ENCODE data around the gene FCRLB. TPM values are rescaled to one million over a fixed set of nuclear protein-coding genes. Genes with fewer than 3 reads are reported as not detected.
A peak's percentile ranks its signal among the peaks of the same experiment; 100 is the strongest.
"Not testable (repeated sequence)": the region's sequence is repeated elsewhere in the genome, so short reads cannot be mapped to it uniquely, and the experiment has no call there.

Gene FCRLB
- total and polyA plus RNA-seq, 5 donors from 2014 or later: 0.25 to 0.63 (median 0.51) TPM; not detected in 1

DNA sequence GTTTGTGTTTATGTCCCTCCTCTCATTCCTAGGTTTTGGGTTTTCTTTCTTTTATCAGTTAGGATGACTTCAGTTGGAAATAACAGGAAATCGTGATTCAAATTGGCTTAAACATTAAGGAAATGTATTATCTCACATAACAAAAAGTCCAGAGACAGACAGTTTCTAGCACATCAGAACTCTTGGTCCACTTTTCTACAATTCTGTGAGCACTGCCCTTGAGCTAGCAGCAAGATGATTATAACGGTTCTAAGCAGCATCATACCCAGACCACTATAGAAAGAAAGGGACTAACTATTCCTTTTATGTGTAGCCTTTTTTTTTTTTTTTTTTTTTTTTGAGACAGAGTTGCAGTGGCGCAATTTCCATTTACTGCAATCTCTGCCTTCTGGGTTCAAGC is 39.5 kb upstream of the FCRLB start:
- Mint-ChIP-seq H3K27me3 (peaks cover 47% of the 10 kb centered on the region), H3K27ac (no peak overlapping the region), H3K4me1 (no peaks in the 10 kb centered on the region), H3K36me3 (no peaks in the 10 kb centered on the region), H3K9me3 (no peaks in the 10 kb centered on the region), H3K4me3 (no peak overlapping the region)
- Histone ChIP-seq H3K4me3 (ENCODE audit: low read depth, low read length) (no peak overlapping the region), H3K9me3 (ENCODE audit: control insufficient read depth in 2 of 2, low read length in 2 of 2) (no peaks in the 10 kb centered on the region), H3K27ac (ENCODE audit: insufficient read depth, low read length, poor library complexity, severe bottlenecking) (no peak overlapping the region), H3K27me3 (ENCODE audit: control insufficient read depth, insufficient read depth, low read length) (peaks cover 22% of the 10 kb centered on the region), H3K36me3 (ENCODE audit: control insufficient read depth, insufficient read depth, low read length) (no peaks in the 10 kb centered on the region), H3K4me1 (ENCODE audit: control insufficient read depth, insufficient read depth, low read length, poor library complexity, severe bottlenecking) (no peaks in the 10 kb centered on the region)
- ATAC-seq (ENCODE audit: low read depth in 2 of 2) (no peak), DNase-seq (no peak)

DNA sequence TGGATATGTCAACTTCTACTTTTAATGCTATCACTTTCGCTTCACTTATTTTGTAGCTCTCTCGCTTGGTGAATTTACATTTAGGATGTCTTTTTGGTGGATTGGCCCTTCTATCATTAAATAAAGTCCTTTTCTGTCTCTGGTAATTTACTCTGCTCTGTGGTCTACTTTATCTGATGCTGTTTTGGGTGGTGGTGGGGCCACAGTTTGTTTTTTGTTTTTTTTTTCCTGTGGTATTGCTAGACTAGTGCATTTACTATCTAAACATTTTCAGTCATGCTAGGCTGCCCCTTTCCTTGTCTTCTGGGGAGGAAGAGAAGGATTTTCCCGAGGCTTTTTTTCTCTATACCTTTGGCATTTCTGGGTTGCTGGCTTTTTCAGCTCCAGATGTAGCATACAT is 32.4 kb upstream of the FCRLB start:
- H3K4me1 Mint-ChIP-seq: no peaks in the 10 kb centered on the region

DNA sequence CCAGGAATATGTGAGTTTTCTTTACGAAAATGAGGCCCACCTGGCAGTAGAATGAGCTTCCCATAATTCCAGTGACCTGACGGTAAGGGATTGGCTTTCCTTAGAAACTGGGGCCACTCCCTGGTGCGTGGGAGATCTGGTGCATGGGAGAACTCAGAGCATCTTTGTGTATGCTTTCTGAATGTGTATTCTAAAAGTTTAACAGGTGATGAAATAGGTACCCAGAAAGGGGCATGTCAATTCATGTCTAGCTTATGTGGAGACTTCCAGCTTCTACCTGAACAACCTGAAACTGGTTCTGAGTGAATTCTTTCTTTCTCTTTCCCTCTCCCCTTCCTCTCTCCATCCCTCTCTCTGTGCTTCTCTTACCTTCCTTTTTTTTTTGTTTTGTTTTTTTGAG is 29.5 kb upstream of the FCRLB start:
- no peak for ATAC-seq (ENCODE audit: low read depth in 2 of 2)
- Histone ChIP-seq H3K9me3 (ENCODE audit: control insufficient read depth in 2 of 2, low read length in 2 of 2) (no peaks in the 10 kb centered on the region), H3K36me3 (ENCODE audit: control insufficient read depth, insufficient read depth, low read length) (no peaks in the 10 kb centered on the region), H3K4me1 (ENCODE audit: control insufficient read depth, insufficient read depth, low read length, poor library complexity, severe bottlenecking) (no peaks in the 10 kb centered on the region), H3K27me3 (ENCODE audit: control insufficient read depth, insufficient read depth, low read length) (peaks cover 15% of the 10 kb centered on the region), H3K4me3 (ENCODE audit: low read depth, low read length) (no peak overlapping the region), H3K27ac (ENCODE audit: insufficient read depth, low read length, poor library complexity, severe bottlenecking) (no peak overlapping the region)
- Mint-ChIP-seq H3K4me1 (no peaks in the 10 kb centered on the region), H3K27ac (no peak overlapping the region), H3K4me3 (no peak overlapping the region), H3K36me3 (peaks cover 4% of the 10 kb centered on the region), H3K9me3 (no peaks in the 10 kb centered on the region), H3K27me3 (peaks cover 43% of the 10 kb centered on the region)
- no peak for DNase-seq

More for the DNA sequence above, 32.4 kb upstream of the FCRLB start:
- peaks cover 35% of the 10 kb centered on the region for H3K27me3 Mint-ChIP-seq
- DNase-seq: no peak
- H3K9me3 ChIP-seq (ENCODE audit: control insufficient read depth in 2 of 2, low read length in 2 of 2): no peaks in the 10 kb centered on the region
- peaks cover 24% of the 10 kb centered on the region for H3K27me3 ChIP-seq (ENCODE audit: control insufficient read depth, insufficient read depth, low read length)
- no peak overlapping the region for H3K4me3 ChIP-seq (ENCODE audit: low read depth, low read length)
- H3K9me3 Mint-ChIP-seq: no peaks in the 10 kb centered on the region
- H3K4me1 ChIP-seq (ENCODE audit: control insufficient read depth, insufficient read depth, low read length, poor library complexity, severe bottlenecking): no peaks in the 10 kb centered on the region
- no peak overlapping the region for H3K27ac Mint-ChIP-seq
- no peak overlapping the region for H3K27ac ChIP-seq (ENCODE audit: insufficient read depth, low read length, poor library complexity, severe bottlenecking)
- no peak overlapping the region for H3K4me3 Mint-ChIP-seq
- no peaks in the 10 kb centered on the region for H3K36me3 Mint-ChIP-seq
- H3K36me3 ChIP-seq (ENCODE audit: control insufficient read depth, insufficient read depth, low read length): no peaks in the 10 kb centered on the region
- no peak for ATAC-seq (ENCODE audit: low read depth in 2 of 2)

DNA sequence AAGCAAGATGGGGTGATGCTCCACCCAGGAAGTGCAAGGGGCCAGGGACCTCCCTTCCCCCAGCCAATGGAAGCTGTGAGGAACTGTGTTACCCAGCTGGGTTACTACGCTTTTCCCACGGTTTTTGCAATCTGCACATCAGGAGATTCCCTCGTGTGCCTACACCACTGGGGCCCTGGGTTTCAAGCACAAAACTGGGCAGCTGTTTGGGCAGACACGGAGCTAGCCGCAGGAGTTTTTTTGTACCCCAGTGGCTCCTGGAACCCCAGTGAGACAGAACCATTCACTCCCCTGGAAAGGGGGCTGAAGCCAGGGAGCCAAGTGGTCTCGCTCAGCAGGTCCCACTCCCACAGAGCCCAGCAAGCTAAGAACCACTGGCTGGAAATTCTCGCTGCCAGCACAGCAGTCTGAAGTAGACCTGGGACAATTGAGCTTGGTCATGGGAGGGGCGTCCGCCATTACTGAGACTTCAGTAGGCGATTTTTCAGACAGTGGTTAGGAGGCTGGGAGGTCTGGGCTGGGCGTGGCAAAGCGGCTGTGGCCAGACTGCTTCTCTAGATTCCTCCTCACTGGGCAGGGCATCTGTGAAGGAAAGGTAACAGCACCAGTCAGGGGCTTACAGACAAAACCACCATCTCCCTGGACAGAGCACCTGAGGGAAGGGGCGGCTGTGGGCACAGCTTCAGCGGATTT is 28.2 kb upstream of the FCRLB start:
- H3K4me1 Mint-ChIP-seq; H3K36me3 ChIP-seq (ENCODE audit: control insufficient read depth, insufficient read depth, low read length): not testable (repeated sequence)
- H3K27me3 Mint-ChIP-seq: peaks cover 49% of the 10 kb centered on the region

DNA sequence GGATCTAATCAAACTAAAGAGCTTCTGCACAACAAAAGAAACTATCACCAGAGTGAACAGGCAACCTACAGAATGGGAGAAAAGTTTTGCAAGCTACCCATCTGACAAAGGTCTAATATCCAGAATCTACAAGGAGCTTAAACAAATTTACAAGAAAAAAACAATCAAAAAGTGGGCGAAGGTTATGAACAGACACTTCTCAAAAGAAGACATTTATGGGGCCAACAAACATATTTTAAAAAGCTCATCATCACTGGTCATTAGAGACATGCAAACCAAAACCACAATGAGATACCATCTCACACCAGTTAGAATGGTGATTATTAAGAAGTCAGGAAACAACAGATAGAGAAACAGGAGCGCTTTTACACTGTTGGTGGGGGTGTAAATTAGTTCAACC is 23.0 kb upstream of the FCRLB start:
- H3K4me3 ChIP-seq (ENCODE audit: low read depth, low read length); H3K36me3 ChIP-seq (ENCODE audit: control insufficient read depth, insufficient read depth, low read length); H3K27me3 ChIP-seq (ENCODE audit: control insufficient read depth, insufficient read depth, low read length); H3K9me3 ChIP-seq (ENCODE audit: control insufficient read depth in 2 of 2, low read length in 2 of 2); H3K9me3 Mint-ChIP-seq; H3K4me1 ChIP-seq (ENCODE audit: control insufficient read depth, insufficient read depth, low read length, poor library complexity, severe bottlenecking); H3K27ac ChIP-seq (ENCODE audit: insufficient read depth, low read length, poor library complexity, severe bottlenecking); H3K36me3 Mint-ChIP-seq; H3K27ac Mint-ChIP-seq; DNase-seq; H3K4me3 Mint-ChIP-seq; ATAC-seq (ENCODE audit: low read depth in 2 of 2); H3K4me1 Mint-ChIP-seq: not testable (repeated sequence)
- peaks cover 56% of the 10 kb centered on the region for H3K27me3 Mint-ChIP-seq

More for the DNA sequence above, 28.2 kb upstream of the FCRLB start:
- not testable (repeated sequence) for H3K36me3 Mint-ChIP-seq; H3K9me3 Mint-ChIP-seq; H3K27ac Mint-ChIP-seq; H3K4me3 ChIP-seq (ENCODE audit: low read depth, low read length); H3K4me1 ChIP-seq (ENCODE audit: control insufficient read depth, insufficient read depth, low read length, poor library complexity, severe bottlenecking); DNase-seq; H3K27ac ChIP-seq (ENCODE audit: insufficient read depth, low read length, poor library complexity, severe bottlenecking); ATAC-seq (ENCODE audit: low read depth in 2 of 2); H3K9me3 ChIP-seq (ENCODE audit: control insufficient read depth in 2 of 2, low read length in 2 of 2); H3K4me3 Mint-ChIP-seq
- H3K27me3 ChIP-seq (ENCODE audit: control insufficient read depth, insufficient read depth, low read length): peaks cover 13% of the 10 kb centered on the region

DNA sequence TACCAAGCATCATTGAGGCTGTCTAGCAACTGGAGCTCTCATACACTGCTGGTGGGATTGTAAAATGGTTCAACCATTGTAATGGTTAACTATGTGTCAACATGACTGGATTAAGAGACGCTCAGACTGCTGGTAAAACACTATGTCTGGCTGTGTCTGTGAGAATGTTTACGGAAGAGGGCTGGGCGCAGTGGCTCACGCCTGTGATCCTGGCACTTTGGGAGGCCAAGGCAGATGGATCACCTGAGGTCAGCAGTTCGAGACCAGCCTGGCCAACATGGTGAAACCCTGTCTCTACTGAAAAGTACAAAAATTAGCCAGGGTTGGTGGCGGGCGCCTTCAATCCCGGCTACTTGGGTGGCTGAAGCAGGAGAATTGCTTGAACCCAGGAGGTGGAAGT is 19.1 kb upstream of the FCRLB start:
- Histone ChIP-seq H3K4me1 (ENCODE audit: control insufficient read depth, insufficient read depth, low read length, poor library complexity, severe bottlenecking) (no peaks in the 10 kb centered on the region), H3K36me3 (ENCODE audit: control insufficient read depth, insufficient read depth, low read length) (no peaks in the 10 kb centered on the region), H3K9me3 (ENCODE audit: control insufficient read depth in 2 of 2, low read length in 2 of 2) (no peaks in the 10 kb centered on the region), H3K27ac (ENCODE audit: insufficient read depth, low read length, poor library complexity, severe bottlenecking) (no peak overlapping the region), H3K4me3 (ENCODE audit: low read depth, low read length) (no peak overlapping the region), H3K27me3 (ENCODE audit: control insufficient read depth, insufficient read depth, low read length) (peaks cover 3% of the 10 kb centered on the region)
- H3K9me3 Mint-ChIP-seq: peaks cover 0 to 2% (median 0%) of the 10 kb centered on the region in 7 donors
- no peak overlapping the region for H3K4me3 Mint-ChIP-seq
- ATAC-seq (ENCODE audit: low read depth in 2 of 2) (no peak), DNase-seq (no peak)
- peaks cover 36% of the 10 kb centered on the region for H3K27me3 Mint-ChIP-seq
- H3K4me1 Mint-ChIP-seq: no peaks in the 10 kb centered on the region
- H3K27ac Mint-ChIP-seq: no peak overlapping the region
- H3K36me3 Mint-ChIP-seq: no peaks in the 10 kb centered on the region

DNA sequence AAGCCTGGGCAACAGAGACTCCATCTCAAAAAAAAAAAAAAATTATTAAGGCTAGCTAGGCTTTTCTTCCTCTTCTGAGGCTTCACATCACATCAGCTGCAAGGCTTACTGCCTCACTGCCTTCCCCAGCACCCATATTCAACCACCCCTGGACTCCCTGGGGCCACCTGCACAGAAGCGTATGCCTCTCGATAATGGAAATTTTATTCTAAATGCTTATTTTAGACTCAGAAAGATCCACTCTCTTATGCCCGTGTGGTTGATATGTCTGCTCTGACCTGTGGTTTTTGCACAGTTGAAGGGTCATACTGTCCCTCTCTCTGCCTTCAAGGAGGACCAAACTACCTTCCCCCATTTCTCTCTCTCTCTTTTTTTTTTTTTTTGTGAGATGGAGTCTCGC is 15.8 kb upstream of the FCRLB start:
- Mint-ChIP-seq H3K27me3 (peaks cover 22% of the 10 kb centered on the region), H3K36me3 (no peaks in the 10 kb centered on the region)
- no peak overlapping the region for H3K4me3 ChIP-seq (ENCODE audit: low read depth, low read length)

DNA sequence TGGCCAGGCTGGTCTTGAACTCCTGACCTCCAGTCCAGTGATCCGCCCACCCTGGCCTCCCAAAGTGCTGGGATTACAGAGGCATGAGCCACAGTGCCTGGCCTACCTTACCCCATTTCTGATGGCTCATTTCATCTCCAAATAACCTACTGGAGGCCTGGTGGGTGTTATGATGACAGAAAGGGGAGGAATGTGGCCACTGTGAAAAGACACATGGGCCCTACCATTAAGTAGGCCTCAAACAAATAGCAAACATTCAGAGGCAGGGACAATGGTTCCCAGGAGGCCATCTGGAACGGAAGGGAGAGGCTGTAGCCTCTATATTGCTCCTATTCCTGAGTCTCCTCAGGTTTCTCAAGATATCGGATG is 15.2 kb upstream of the FCRLB start:
- H3K27ac ChIP-seq (ENCODE audit: insufficient read depth, low read length, poor library complexity, severe bottlenecking): no peak overlapping the region
- Mint-ChIP-seq H3K9me3 (no peaks in the 10 kb centered on the region), H3K27me3 (peaks cover 23% of the 10 kb centered on the region)

More for the DNA sequence above, 15.8 kb upstream of the FCRLB start:
- Mint-ChIP-seq H3K4me1 (no peaks in the 10 kb centered on the region), H3K9me3 (no peaks in the 10 kb centered on the region), H3K4me3 (no peak overlapping the region), H3K27ac (no peak overlapping the region)
- Histone ChIP-seq H3K9me3 (ENCODE audit: control insufficient read depth in 2 of 2, low read length in 2 of 2) (no peaks in the 10 kb centered on the region), H3K27me3 (ENCODE audit: control insufficient read depth, insufficient read depth, low read length) (peaks cover 3% of the 10 kb centered on the region), H3K27ac (ENCODE audit: insufficient read depth, low read length, poor library complexity, severe bottlenecking) (no peak overlapping the region), H3K36me3 (ENCODE audit: control insufficient read depth, insufficient read depth, low read length) (no peaks in the 10 kb centered on the region), H3K4me1 (ENCODE audit: control insufficient read depth, insufficient read depth, low read length, poor library complexity, severe bottlenecking) (no peaks in the 10 kb centered on the region)
- peak; percentile 28 to 30 for ATAC-seq (ENCODE audit: low read depth in 2 of 2)
- no peak for DNase-seq

More for the DNA sequence above, 15.2 kb upstream of the FCRLB start:
- Mint-ChIP-seq H3K36me3 (no peaks in the 10 kb centered on the region), H3K27ac (no peak overlapping the region), H3K4me3 (no peak overlapping the region), H3K4me1 (no peaks in the 10 kb centered on the region)
- ATAC-seq (ENCODE audit: low read depth in 2 of 2): no peak
- DNase-seq: no peak
- Histone ChIP-seq H3K36me3 (ENCODE audit: control insufficient read depth, insufficient read depth, low read length) (no peaks in the 10 kb centered on the region), H3K4me1 (ENCODE audit: control insufficient read depth, insufficient read depth, low read length, poor library complexity, severe bottlenecking) (no peaks in the 10 kb centered on the region), H3K4me3 (ENCODE audit: low read depth, low read length) (no peak overlapping the region), H3K9me3 (ENCODE audit: control insufficient read depth in 2 of 2, low read length in 2 of 2) (no peaks in the 10 kb centered on the region), H3K27me3 (ENCODE audit: control insufficient read depth, insufficient read depth, low read length) (peaks cover 3% of the 10 kb centered on the region)

Measured in CD4-positive, CD25-positive, alpha-beta regulatory T cell (primary cell).